HG03139 (cell line): ENCODE data around the gene HSPA12A.

Experiments used
- ATAC-seq: cut with Tn5 transposase; IDR thresholded peaks from one replicate; pipeline ENCODE4 v1.9.1; 2021; ENCODE audit not compliant: unreplicated experiment

Gene HSPA12A

GRCh38 chr10:116633216-116633600 is 109.2 kb downstream of the HSPA12A start:
- no peak for ATAC-seq

GRCh38 chr10:116632596-116633215 is 109.7 kb downstream of the HSPA12A start:
- no peak for ATAC-seq

- no peak for ATAC-seq
Observed at GRCh38 chr10:116631871-116632295, 110.5 kb downstream of the HSPA12A start.

- ATAC-seq, result no peak
Observed at GRCh38 chr10:116630020-116630419, 112.3 kb downstream of the HSPA12A start.

GRCh38 chr10:116629340-116629739 is 113.0 kb downstream of the HSPA12A start:
- ATAC-seq, result no peak

GRCh38 chr10:116627386-116627933 is 114.9 kb downstream of the HSPA12A start:
- no peak for ATAC-seq

- ATAC-seq, result no peak
Observed at GRCh38 chr10:116626815-116627214, 115.6 kb downstream of the HSPA12A start.

- no peak for ATAC-seq
Observed at GRCh38 chr10:116625845-116626244, 116.5 kb downstream of the HSPA12A start.

GRCh38 chr10:116621934-116622655 is 120.3 kb downstream of the HSPA12A start:
- ATAC-seq, result no peak

GRCh38 chr10:116621476-116621875 is 120.9 kb downstream of the HSPA12A start:
- no peak for ATAC-seq
